SH-SY5Y (cell line): ENCODE results near the gene FAM83F.

Experiments used
- GATA2 ChIP-seq: IDR thresholded peaks from 2 replicates; pipeline ENCODE4 v1.6.1; 2011; ENCODE audit warnings: mild to moderate bottlenecking, low read depth, low read length
- GATA3 ChIP-seq: IDR thresholded peaks from 2 replicates; pipeline ENCODE4 v1.6.1; 2011; ENCODE audit warnings: low read depth, mild to moderate bottlenecking, low read length, moderate library complexity

- TF ChIP-seq GATA2 (no peak), GATA3 (no peak)
Observed at GRCh38 chr22:40010746-40011145, 16.0 kb downstream of the FAM83F start.
